LoVo (cell line): ENCODE results near the gene IGFBP6.

Experiments used
- DNase-seq: peaks from one replicate; pipeline ENCODE4 v3.0.0-alpha.2; 2016; ENCODE audit warnings: low spot score

The IGFBP6 gene

DNA sequence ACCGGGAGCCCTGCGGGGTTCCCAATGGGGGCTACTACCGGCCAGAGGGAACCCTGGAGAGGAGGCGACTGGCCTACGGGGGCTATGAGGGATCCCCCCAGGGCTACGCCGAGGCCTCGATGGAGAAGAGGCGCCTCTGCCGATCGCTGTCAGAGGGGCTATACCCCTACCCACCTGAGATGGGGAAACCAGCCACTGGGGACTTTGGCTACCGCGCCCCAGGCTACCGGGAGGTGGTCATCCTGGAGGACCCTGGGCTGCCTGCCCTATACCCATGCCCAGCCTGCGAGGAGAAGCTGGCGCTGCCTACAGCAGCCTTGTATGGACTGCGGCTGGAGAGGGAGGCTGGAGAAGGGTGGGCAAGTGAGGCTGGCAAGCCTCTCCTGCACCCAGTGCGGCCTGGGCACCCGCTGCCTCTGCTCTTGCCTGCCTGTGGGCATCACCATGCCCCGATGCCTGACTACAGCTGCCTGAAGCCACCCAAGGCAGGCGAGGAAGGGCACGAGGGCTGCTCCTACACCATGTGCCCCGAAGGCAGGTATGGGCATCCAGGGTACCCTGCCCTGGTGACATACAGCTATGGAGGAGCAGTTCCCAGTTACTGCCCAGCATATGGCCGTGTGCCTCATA lies 37.9 kb upstream of the IGFBP6 start:
- no peak for DNase-seq

DNA sequence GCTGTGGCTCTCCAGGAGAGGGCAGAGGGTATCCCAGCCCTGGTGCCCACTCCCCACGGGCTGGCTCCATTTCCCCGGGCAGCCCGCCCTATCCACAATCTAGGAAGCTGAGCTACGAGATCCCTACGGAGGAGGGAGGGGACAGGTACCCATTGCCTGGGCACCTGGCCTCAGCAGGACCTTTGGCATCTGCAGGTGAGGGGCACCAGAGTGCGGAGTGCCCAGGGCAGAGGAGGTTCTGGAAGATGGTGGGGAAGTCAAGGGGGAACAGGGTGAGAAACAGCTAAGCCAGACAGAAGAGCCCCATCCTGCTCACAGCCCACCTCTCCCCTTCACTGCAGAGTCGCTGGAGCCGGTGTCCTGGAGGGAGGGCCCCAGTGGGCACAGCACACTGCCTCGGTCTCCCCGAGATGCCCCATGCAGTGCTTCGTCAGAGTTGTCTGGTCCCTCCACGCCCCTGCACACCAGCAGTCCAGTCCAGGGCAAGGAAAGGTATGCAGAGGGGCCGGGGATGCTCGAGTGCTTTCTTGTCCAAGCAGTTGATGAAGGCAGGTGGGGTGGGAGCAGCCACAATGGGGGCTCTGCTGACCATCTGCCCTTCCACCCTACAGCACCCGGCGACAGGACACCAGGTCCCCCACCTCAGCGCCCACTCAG lies 37.3 kb upstream of the IGFBP6 start:
- no peak for DNase-seq

DNA sequence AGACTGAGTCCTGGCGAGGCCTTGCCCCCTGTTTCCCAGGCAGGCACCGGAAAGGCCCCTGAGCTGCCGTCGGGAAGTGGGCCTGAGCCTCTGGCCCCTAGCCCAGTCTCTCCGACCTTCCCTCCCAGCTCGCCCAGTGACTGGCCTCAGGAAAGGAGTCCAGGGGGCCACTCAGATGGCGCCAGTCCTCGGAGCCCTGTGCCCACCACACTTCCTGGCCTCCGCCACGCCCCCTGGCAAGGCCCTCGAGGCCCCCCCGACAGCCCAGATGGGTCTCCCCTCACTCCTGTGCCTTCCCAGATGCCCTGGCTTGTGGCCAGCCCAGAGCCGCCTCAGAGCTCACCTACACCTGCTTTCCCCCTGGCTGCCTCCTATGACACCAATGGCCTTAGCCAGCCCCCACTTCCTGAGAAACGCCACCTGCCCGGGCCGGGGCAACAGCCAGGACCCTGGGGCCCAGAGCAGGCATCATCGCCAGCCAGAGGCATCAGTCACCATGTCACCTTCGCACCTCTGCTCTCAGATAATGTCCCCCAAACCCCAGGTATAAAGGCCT lies 36.7 kb upstream of the IGFBP6 start:
- no peak for DNase-seq

DNA sequence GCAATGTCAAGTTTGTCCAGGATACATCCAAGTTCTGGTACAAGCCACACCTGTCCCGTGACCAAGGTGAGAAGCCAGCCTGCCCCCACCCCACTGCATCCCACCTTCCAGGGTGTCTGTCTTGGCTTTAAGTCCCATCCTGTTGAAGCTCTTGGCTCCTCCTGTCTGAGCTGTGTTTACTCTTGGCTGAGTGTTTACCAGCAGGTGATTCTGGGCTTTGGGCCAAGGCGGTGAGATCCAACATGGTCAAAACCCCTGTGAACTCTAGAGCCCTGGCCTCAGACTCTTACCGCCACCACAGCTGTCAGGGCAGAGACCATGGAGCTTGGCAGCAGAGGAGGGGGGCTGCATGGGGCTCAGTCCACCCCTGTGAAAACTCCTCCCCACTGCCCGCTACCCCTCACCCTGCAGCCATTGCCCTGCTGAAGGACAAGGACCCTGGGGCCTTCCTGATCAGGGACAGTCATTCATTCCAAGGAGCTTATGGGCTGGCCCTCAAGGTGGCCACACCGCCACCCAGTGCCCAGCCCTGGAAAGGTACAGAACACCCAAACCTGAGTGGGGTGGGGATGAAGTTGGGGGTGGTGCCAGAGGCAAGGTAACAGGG lies 36.0 kb upstream of the IGFBP6 start:
- peak; percentile 82 for DNase-seq

DNA sequence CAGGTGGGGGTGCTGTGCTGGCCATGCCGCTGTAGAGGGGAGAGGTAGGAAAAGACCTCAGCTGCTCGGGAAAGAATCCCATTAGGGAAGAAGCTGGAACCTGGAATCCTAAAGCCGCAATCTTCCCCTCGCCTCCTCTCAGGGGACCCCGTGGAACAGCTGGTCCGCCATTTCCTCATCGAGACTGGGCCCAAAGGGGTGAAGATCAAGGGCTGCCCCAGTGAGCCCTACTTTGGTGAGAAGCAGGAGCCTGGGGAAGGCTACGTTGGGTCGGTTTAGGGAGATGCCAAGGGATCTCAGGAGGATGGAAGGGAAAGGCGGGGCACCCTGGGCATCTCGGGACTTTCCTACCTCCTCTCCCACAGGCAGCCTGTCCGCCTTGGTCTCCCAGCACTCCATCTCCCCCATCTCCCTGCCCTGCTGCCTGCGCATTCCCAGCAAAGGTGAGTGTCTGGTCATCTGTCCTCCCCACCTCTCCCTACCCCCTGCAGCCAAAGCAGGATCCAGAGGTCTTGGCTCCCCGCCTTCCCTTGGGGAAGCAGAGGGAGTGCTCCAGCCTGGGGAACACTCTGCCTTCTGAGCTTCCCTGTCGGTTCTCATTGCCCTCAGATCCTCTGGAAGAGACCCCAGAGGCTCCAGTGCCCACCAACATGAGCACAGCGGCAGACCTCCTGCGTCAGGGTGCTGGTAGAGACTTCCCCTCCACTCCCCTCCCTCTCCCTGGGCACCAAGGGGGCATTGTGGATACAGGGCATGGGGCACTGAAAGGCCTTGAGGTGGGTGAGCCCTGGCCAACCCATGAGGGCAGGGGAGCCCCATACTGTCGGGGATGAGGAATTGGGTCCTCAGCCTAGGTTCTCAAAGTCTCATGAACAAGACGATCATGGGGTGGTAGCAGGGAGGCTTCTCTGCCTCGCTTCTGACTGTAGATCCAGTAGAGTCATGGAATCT lies 35.2 kb upstream of the IGFBP6 start:
- no peak for DNase-seq

DNA sequence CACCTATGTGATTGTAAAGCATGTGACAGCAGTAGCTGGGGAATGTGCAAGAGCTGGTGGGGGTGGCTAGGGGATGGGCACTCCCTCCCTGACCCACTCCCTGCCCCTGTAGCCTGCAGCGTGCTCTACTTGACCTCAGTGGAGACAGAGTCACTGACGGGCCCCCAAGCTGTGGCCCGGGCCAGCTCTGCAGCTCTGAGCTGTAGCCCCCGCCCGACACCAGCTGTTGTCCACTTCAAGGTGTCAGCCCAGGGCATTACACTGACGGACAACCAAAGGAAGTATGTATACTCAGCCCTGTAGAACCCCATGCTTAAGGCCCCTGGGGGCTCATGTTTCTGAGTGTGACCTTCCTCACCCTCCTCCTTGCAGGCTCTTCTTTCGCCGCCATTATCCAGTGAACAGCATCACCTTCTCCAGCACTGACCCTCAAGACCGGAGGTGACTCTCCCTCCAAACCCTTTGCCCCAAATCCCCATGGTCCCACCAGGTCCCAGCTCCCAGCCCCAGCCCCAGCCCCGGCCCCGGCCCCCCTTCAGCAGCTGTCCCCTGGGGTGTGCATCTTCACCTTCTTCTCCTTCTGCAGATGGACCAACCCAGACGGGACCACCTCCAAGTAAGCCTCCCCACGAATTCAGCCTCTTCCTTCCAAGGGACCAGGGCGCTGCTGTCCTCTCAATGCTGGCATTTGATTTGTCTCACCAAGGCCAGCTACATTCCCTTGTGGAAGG lies 34.3 kb upstream of the IGFBP6 start:
- DNase-seq = no peak

DNA sequence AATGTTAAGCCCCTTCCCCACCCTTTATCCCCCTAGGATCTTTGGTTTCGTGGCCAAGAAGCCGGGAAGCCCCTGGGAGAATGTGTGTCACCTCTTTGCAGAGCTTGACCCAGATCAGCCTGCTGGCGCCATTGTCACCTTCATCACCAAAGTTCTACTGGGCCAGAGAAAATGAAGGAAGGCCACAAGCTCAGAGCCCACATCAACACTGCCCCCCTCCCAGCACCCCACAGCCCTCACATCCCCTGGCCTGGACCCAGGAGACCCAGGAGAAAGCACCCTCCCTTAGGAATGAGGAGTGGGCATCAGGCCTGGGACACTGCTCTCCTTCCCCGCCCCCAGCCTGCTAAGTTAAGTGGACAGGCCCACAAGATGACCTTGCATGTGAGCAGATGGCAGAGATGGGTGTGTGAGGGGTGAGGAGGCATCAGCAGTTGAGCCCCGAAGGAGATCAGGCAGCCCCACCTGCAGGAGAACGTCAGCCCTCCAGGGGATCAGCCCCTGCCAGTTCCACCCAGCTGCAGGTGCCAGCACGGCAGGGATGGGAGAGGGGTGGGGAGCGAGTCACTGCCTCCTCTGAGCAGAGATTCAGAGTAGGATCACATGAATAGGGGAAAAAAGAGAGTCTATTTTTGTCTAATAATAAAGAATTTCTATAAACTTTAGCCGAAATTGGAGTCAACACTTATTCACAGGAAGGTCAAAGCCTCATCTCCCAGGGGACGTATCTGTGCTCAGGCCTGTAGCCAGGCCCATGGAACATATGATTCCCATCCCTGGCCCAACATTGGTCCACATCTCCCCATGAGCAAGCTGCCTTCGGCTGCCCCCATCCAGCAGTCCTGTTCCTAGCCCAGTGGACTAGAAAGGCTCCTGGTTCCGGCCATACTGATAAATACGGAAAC lies 33.5 kb upstream of the IGFBP6 start:
- no peak for DNase-seq

DNA sequence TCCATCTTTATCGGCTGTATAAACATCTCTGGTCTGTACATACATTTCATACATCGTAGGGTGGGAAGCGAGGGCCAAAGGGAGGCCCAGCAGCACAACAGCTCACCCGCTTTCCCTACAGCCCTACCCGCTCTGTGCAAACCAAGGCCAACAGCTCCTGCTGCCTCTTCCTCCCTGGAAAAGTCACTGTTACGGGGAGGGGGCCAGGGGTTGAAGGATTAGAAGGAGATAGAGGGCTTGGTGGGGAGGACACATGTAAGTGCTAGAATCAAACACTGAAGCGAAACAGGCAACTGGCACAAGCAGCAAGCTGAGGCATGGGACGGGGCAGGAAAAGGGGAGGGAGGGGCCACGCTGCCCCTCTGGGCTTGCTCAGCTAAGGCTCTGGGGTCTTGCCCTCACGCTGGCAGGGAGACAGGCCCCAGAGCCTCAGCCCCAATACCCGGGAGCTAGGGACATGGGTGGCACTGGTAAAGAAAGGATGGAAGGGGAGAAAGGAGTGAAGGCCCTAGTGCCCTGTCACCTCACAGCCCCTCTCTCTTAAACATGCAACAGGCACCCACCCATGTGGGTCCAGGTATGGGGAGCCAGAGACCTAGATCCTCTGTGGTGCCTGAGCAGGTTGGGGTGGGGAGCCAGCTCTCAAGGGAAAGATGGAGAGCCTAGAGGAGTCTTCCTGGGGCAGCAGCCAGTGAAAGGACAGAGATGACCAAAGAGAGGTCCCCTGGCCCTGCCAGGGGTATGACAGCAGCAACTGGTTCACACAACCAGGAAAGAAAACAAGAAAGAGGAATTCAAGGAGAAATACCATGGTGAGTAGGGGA lies 32.6 kb upstream of the IGFBP6 start:
- no peak for DNase-seq

DNA sequence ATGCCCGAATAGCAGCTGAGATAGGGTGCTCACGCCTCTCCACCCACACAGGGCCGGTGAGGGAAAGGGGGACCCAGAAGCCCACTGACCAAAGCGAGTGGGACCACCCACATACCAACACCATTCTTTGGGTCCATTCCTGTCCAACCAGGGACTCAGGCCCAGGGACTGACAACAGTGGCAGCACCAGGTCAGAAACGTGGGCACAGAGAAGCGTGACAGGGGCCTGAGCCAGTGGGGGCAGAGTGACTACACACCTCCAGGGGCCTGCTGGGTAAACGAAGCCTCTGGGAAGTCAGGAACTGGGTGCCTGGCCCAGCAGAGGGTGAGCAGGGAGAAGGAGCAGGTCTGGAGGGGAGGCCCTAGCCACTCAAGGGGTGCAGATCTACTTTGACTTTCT lies 32.0 kb upstream of the IGFBP6 start:
- DNase-seq = no peak

DNA sequence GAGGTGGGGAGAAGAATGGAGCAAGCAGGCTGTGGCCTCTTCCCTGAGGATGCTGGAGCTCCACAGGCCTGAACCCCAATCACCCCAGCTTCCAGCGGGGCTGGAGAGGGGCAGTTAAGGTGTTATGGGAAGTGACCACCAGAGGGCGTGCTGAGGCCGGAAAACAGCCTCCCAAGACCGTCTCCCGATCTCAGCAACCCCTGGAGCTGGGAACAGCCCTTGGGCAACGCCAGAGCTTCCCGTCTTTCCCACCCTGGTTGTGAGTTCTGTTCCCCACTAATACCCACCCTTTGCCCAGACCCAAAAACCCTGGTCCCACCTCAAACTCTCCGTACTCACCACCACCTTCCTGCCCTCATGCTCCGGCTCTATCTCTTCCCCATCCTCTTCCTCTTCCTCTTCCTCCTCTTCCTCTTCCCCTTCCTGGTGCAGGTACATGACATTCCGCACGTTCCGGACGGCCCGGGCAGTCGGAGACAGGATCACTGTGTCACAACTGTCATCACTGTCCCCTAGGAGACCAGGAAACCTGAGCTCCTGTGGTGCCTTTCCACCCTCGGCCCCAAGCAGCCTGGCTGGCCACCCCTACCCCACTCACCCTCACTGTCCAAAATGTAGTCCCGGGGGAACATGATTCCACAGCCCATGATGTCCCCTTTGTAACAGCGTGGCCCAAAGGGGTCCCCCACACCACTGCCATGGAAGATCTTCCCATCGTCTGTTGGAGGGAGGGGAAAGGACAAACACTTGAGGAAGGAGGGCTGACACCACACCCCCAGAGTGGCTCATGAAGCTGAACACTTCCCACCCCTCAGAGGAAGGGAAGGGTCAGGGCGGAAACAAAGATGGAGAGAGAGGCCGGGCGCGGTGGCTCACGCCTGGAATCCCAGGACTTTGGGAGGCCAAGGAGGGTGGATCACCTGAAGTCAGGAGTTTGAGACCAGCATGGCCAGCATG lies 31.2 kb upstream of the IGFBP6 start:
- peak; percentile 77 for DNase-seq

DNA sequence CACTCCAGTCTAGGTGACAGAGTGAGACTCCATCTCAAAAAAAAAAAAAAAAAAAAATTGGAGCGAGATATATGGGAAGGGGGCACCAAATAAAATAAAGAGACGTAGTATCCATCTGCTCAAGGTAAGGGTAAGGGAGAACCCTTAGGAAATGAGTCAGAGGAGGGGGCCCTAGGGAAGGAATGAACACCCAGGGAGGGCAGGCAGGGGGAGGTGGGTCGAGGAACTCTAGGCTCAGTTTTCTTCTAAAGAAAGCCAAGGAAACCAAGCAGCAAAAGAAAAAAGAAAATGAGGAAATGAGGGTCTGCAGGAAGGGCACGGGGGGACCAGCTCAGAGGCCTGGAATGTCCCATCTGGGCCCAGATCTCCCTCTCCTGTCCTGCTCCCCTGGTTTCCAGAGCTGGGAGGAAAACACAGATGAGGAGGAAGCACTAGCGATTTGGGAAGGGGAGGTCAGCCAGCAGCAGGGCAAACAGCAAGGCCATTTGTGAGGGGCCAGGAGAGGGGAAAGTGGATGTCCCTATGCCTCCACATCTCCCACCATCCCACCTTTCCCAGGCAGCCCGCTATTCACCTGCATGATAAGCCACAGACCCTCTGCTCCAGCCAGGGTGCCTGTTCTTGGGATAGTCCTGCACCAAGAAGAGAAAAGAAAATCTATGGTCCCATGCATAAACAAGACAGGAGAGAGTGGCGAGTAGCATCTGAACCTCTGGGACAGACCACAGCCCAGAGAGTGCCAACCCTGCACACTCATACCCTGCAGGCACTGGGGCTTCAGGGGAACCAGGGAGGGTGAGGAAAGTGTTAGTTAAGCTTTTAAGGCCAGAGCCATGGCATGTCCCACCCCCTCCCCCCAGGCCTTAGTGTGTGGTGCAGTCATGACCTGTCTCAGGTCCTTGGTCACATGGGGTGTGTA lies 30.1 kb upstream of the IGFBP6 start:
- no peak for DNase-seq

DNA sequence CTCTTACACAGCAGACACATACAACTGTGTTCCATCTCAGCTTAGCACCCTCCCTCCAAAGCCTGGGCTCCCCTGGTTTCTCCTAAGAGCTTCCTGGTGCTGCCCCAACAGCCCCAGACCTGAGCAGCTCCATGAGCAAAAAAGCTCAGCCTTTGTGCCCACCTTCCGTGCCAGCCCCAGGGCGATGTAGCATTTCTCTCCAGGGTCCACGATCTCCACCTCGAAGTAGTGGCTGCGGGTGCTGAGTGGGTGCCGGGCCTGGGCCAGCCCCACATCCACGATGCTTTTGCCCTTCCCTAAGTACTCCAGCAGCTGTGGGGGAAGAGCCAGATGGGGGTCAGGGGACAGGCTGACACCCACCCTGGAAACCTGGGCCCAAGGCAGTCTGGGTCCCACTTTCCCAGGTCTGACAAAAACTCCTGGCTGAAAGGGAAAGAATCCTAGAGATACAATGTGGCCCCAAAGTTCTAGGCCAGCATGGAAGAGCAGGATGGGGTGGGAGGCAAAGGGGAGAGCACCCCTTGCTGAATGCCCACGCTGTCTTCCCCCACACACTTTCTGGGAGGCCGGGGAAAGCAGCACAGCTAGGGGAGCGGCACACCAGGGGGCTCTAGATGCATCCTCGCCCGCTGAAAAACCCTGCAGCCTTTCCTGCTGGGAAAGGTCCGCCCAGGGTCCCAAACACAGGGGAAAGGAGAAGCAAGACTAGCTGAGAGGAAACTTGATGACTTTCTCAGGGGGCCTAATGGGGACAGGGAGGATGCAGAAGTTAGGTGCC lies 29.3 kb upstream of the IGFBP6 start:
- no peak for DNase-seq

DNA sequence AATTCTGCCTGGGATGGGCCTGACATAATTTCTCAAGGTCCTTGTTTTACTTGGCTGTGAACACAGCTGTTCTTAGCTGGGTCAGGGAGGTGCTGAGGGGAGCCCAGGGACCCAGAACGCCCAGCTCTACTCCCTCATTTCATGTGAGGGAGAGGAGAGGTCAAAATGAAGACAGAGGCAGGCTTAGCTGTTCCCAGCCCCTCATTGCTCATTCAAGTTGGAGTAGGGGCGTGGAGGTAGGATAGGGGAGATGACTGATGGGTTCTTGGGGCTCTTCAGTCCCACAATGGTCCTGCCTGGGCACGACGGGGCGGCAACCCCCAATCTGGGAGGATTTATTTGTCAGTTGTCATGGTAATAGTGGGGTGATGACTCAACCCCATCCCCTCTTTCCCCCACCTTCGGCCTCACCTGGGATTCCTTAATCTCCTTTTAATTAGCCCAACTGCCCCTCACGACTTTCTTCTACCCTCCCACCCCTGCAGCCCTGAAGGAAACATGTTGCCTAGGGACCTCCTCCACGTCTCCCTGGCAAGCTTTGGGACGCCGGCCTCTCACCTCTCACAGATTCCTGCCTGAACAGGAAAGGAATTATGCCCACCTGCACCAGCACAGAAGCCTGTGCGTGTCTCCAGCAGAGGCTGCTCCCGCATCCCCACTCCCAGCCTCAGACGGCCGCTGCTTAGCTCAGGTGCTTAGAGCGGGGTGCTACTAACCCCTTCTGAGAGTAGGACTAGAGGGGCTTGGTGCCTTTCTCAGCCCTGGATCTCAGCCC lies 28.5 kb upstream of the IGFBP6 start:
- no peak for DNase-seq

DNA sequence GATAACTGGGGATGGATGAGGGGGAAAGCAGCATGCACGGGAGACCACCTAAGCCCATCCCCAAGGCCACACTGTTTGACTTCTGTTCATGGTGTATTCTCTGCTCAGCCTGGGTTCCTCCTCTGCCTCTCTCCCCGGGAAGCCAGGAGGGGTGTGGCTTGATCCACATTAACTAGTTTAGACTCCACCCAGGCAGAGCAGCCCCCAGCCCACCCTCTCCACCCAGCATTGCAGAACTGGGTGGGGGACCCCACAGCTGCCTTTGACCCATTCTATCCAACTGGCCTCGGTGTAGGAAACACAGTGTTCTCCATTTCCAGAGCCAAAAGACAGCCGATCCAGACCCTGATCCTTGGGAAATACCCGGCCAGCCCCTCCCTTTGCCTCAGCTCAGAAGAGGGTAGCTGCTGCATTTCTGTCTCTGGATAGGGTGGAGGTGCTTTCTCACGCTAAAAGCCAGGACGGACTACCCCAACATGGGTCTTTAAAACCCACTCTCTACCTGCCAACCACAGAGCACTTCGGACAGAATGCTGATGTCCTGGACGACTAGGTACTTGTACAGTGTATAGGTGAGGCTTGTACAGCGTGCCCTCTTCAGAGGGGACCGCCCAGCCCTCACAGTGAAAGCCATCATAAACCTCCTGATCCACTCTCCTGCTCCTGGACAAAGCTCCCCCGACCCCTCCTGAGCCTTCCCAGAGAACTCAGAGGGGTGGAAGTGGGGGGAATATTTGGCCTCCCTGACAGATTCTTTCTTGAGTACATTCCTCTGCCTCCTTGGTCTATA lies 27.7 kb upstream of the IGFBP6 start:
- no peak for DNase-seq
